HG02642 (cell line): ENCODE data around the gene PPAT.

ENCODE experiments used
- ATAC-seq: cut with Tn5 transposase; IDR thresholded peaks from one replicate; pipeline ENCODE4 v1.9.1; 2021; ENCODE audit warnings: mild to moderate bottlenecking; ENCODE audit not compliant: unreplicated experiment, poor library complexity

PPAT gene

GRCh38 chr4:56438766-56439165, 3.4 kb upstream of the PPAT start:
- no peak for ATAC-seq

GRCh38 chr4:56434599-56435139, 746 bp downstream of the PPAT start:
- peak; percentile 13 for ATAC-seq

GRCh38 chr4:56433280-56433679, 2.1 kb downstream of the PPAT start:
- no peak for ATAC-seq

- no peak for ATAC-seq
These were observed 5.2 kb downstream of the PPAT start for GRCh38 chr4:56430203-56430602.

- no peak for ATAC-seq
These were observed 8.2 kb downstream of the PPAT start for GRCh38 chr4:56427179-56427578.

- peak; percentile 77 for ATAC-seq
These were observed 9.1 kb downstream of the PPAT start for GRCh38 chr4:56426273-56426672.

- peak; percentile 10 for ATAC-seq
These were observed 9.9 kb downstream of the PPAT start for GRCh38 chr4:56425518-56425917.

GRCh38 chr4:56424697-56425514, 10.5 kb downstream of the PPAT start:
- ATAC-seq, result no peak

GRCh38 chr4:56424176-56424575, 11.2 kb downstream of the PPAT start:
- ATAC-seq, result no peak

- ATAC-seq, result no peak
These were observed 18.0 kb downstream of the PPAT start for GRCh38 chr4:56417396-56417795.

- ATAC-seq, result no peak
These were observed 19.1 kb downstream of the PPAT start for GRCh38 chr4:56416349-56416748.

- no peak for ATAC-seq
These were observed 21.2 kb downstream of the PPAT start for GRCh38 chr4:56414135-56414670.

- no peak for ATAC-seq
These were observed 25.0 kb downstream of the PPAT start for GRCh38 chr4:56410247-56411062.

GRCh38 chr4:56409511-56410090, 25.8 kb downstream of the PPAT start:
- ATAC-seq, result no peak

- ATAC-seq, result no peak
These were observed 26.4 kb downstream of the PPAT start for GRCh38 chr4:56408978-56409377.

- ATAC-seq, result no peak
These were observed 29.3 kb downstream of the PPAT start for GRCh38 chr4:56406151-56406550.

- no peak for ATAC-seq
These were observed 30.4 kb downstream of the PPAT start for GRCh38 chr4:56405016-56405415.

- ATAC-seq, result no peak
These were observed 34.9 kb downstream of the PPAT start for GRCh38 chr4:56400560-56400959.

- no peak for ATAC-seq
These were observed 44.1 kb downstream of the PPAT start for GRCh38 chr4:56391270-56391669.

GRCh38 chr4:56389558-56389957, 45.9 kb downstream of the PPAT start:
- no peak for ATAC-seq

GRCh38 chr4:56388306-56388705, 47.1 kb downstream of the PPAT start:
- ATAC-seq, result no peak
